MM.1S (cell line): ENCODE data around the gene SMC3.

ENCODE experiments used
- DNase-seq: peaks from one replicate; pipeline ENCODE4 v3.0.0-alpha.2; 2015
- H2AFZ ChIP-seq: fragments of 300-600 bp; sonication (generic); 2 replicates; pipeline ENCODE4 v1.6.0; 2016; ENCODE audit warnings: antibody characterized with exemption, low read length
- H3F3A ChIP-seq: fragments of 300-600 bp; sonication (generic); 2 replicates; pipeline ENCODE4 v1.6.1; 2016; ENCODE audit warnings: mild to moderate bottlenecking, antibody characterized with exemption, low read length, moderate library complexity, mixed read lengths; ENCODE audit not compliant: insufficient read depth
- H3K27ac ChIP-seq: fragments of 300-600 bp; sonication (generic); 2 replicates; pipeline ENCODE4 v1.5.1; 2016; ENCODE audit warnings: mild to moderate bottlenecking, low read length
- H3K27me3 ChIP-seq: fragments of 300-600 bp; sonication (generic); replicated peaks from 2 replicates; pipeline ENCODE4 v1.6.0; 2016; ENCODE audit warnings: low read length; ENCODE audit not compliant: insufficient read depth
- H3K36me3 ChIP-seq: fragments of 300-600 bp; sonication (generic); replicated peaks from 2 replicates; pipeline ENCODE4 v1.6.1; 2016; ENCODE audit warnings: mild to moderate bottlenecking, low read length, mixed read lengths; ENCODE audit not compliant: insufficient read depth
- H3K4me1 ChIP-seq: fragments of 300-600 bp; sonication (generic); 2 replicates; pipeline ENCODE4 v1.6.1; 2016; ENCODE audit warnings: low read length, mixed read lengths
- H3K4me2 ChIP-seq: fragments of 300-600 bp; sonication (generic); 2 replicates; pipeline ENCODE4 v1.6.0; 2016; ENCODE audit warnings: low read depth, low read length
- H3K4me3 ChIP-seq: fragments of 300-600 bp; sonication (generic); 2 replicates; pipeline ENCODE4 v1.5.1; 2016; ENCODE audit warnings: low read length, mixed read lengths
- H3K79me2 ChIP-seq: fragments of 300-600 bp; sonication (generic); 2 replicates; pipeline ENCODE4 v1.6.1; 2016; ENCODE audit warnings: mixed run types, low read length, mixed read lengths
- H3K9ac ChIP-seq: fragments of 300-600 bp; sonication (generic); 2 replicates; pipeline ENCODE4 v1.6.1; 2016; ENCODE audit warnings: low read length, mixed read lengths
- H3K9me2 ChIP-seq: fragments of 300-600 bp; sonication (generic); replicated peaks from 2 replicates; pipeline ENCODE4 v1.6.1; 2016; ENCODE audit warnings: mild to moderate bottlenecking, low read length, mixed read lengths; ENCODE audit not compliant: insufficient read depth
- H3K9me3 ChIP-seq: fragments of 300-600 bp; sonication (generic); replicated peaks from 2 replicates; pipeline ENCODE4 v1.6.1; 2016; ENCODE audit warnings: mild to moderate bottlenecking, low read length, mixed read lengths; ENCODE audit not compliant: insufficient read depth
- H4K20me1 ChIP-seq: fragments of 300-600 bp; sonication (generic); 2 replicates; pipeline ENCODE4 v1.6.1; 2016; ENCODE audit warnings: mild to moderate bottlenecking, low read length, moderate library complexity, mixed read lengths; ENCODE audit not compliant: insufficient read depth
- CTCF ChIP-seq: fragments of 300-600 bp; sonication (generic); IDR thresholded peaks from 2 replicates; pipeline ENCODE4 v1.5.1; 2016; ENCODE audit warnings: antibody characterized with exemption, low read length, mixed read lengths
- EZH2 ChIP-seq: fragments of 300-600 bp; sonication (generic); optimal IDR thresholded peaks from 2 replicates; pipeline ENCODE3; 2017; ENCODE audit warnings: low read depth, mild to moderate bottlenecking, antibody characterized with exemption, low read length, mixed read lengths
- EZH2phosphoT487 ChIP-seq: fragments of 300-600 bp; sonication (generic); IDR thresholded peaks from 2 replicates; pipeline ENCODE4 v1.6.1; 2018; ENCODE audit warnings: antibody characterized with exemption, low read length

The SMC3 gene

DNA sequence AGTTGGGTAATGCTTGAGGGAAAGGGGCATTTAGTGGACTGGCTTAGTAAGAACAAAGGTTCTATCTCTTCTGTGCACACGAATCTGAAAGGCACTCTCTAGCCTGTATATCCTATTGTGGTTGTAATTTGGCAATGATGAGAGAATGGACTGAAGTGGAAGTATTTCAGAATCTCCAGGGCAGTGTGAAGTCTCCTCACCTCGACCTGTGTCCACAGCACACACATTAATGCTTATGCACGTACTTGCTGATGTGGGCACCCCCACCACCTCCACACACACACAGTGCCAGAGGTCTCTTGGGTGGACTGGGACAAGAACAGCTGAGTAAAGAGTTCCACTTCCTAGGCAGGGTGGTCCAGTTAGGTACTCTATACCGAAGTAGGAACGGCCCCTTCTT is 6.9 kb downstream of the SMC3 start:
- no peak overlapping the region for H3K4me2 ChIP-seq
- peaks cover 44% of the 10 kb centered on the region for H3K36me3 ChIP-seq
- H3K9me3 ChIP-seq: no peaks in the 10 kb centered on the region
- H4K20me1 ChIP-seq: peaks cover 34% of the 10 kb centered on the region
- no peak for DNase-seq
- H3K27me3 ChIP-seq: no peaks in the 10 kb centered on the region
- H3K79me2 ChIP-seq: peaks cover 99% of the 10 kb centered on the region
- H3K4me1 ChIP-seq: peaks cover 41% of the 10 kb centered on the region
- H3K27ac ChIP-seq: no peak overlapping the region
- no peaks in the 10 kb centered on the region for H3K9me2 ChIP-seq
- H3K4me3 ChIP-seq: no peak overlapping the region
- H3K9ac ChIP-seq: no peak overlapping the region
- H3F3A ChIP-seq: peaks cover 3% of the 10 kb centered on the region; the same call in 1 of the 2 replicates
- TF ChIP-seq CTCF: no peak
- no peak for TF ChIP-seq EZH2
- no peak for TF ChIP-seq EZH2phosphoT487
- H2AFZ ChIP-seq: no peak overlapping the region

DNA sequence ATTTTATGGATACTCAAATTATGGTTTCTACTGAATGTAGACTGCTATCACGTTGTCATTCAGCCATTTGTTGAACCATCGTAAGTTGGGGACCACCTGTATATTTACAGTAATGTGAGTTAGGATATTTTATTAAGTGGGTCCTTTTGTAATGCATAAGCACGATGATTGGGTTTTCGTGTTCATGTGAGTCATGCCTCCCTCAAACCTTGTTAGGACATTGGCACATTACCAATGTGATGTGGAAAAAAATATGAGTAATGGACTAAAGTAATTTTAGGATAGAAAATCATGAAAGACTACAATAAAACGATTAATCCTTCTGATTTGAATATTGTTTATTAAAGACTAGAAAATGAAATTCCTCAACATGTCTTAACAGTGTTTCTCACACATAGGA is 8.7 kb downstream of the SMC3 start:
- Histone ChIP-seq H3K9ac (no peak overlapping the region), H3K4me2 (no peak overlapping the region), H3K36me3 (peaks cover 50% of the 10 kb centered on the region)

DNA sequence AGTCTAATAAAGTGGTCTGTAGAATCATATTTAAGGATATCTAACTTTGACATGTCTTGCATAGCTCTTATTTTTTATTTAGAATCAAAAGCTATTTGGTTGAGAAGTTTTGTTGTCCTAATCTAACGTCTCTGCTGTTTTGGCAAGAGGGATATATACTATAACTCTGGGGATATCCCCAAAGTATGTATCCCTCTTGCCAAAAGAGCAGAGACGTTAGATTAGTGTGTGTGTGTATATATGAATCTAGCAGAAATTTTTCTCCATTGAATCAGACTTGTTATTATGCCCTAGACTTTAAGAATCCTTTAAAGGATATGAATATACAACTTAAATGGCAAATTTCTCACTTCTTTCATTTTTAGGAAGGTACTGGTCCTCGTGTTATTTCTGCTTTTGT is 9.6 kb downstream of the SMC3 start:
- peaks cover 18% of the 10 kb centered on the region for H3K4me1 ChIP-seq
- H3K36me3 ChIP-seq: peaks cover 53% of the 10 kb centered on the region
- peaks cover 23% of the 10 kb centered on the region for H4K20me1 ChIP-seq
- H3K9me2 ChIP-seq: no peaks in the 10 kb centered on the region
- no peak for DNase-seq
- TF ChIP-seq EZH2: no peak
- no peak for TF ChIP-seq EZH2phosphoT487
- TF ChIP-seq CTCF: no peak
- no peak overlapping the region for H3K4me2 ChIP-seq
- H3K9me3 ChIP-seq: no peaks in the 10 kb centered on the region
- H3F3A ChIP-seq: peaks cover 3% of the 10 kb centered on the region; the same call in 1 of the 2 replicates
- H3K9ac ChIP-seq: no peak overlapping the region
- H3K27me3 ChIP-seq: no peaks in the 10 kb centered on the region
- H3K79me2 ChIP-seq: peaks cover 93% of the 10 kb centered on the region
- H3K27ac ChIP-seq: no peak overlapping the region
- H2AFZ ChIP-seq: no peak overlapping the region
- no peak overlapping the region for H3K4me3 ChIP-seq

More for the DNA sequence above, 8.7 kb downstream of the SMC3 start:
- H3K4me1 ChIP-seq: peaks cover 24% of the 10 kb centered on the region
- no peak overlapping the region for H3K4me3 ChIP-seq
- no peak for TF ChIP-seq EZH2phosphoT487
- no peak for TF ChIP-seq EZH2
- no peak for TF ChIP-seq CTCF
- no peak overlapping the region for H2AFZ ChIP-seq
- H3K9me3 ChIP-seq: no peaks in the 10 kb centered on the region
- no peak overlapping the region for H3K27ac ChIP-seq
- DNase-seq: no peak
- H3K79me2 ChIP-seq: peaks cover 94% of the 10 kb centered on the region
- H4K20me1 ChIP-seq: peaks cover 27% of the 10 kb centered on the region
- no peaks in the 10 kb centered on the region for H3K27me3 ChIP-seq
- H3F3A ChIP-seq: peaks cover 3% of the 10 kb centered on the region; the same call in 1 of the 2 replicates
- no peaks in the 10 kb centered on the region for H3K9me2 ChIP-seq
